Posterior vena cava (tissue), 2 donors: ENCODE measurements around the gene CLCN5. TPM values are rescaled to one million over a fixed set of nuclear protein-coding genes. Genes with fewer than 3 reads are reported as not detected.

Experiments used
- DNase-seq: peaks from one replicate; pipeline ENCODE4 v3.0.0-alpha.2; 2020; ENCODE audit warnings: low spot score
- intact Hi-C, 2 donors: fragments of 100-400 bp; cut with DNase I; formaldehyde crosslinking; loops; one replicate each; pipeline versions ENCODE4 v1.14.1 to v1.14.2; 2022 to 2023
- microRNA-seq, 2 donors: library from miRNA; unstranded; fragments of <30 nt; microRNA quantifications; one replicate each; pipeline ENCODE4 v1.2.0, GENCODE V29; 2020 to 2021; ENCODE audit warnings: borderline microRNAs expressed in 2 of 2
- total RNA-seq, 2 donors: library from RNA; stranded (reverse); fragmentation: NEBNext Ultra II Directional; extraction: Animal tissue kit (Norgen Biotek cat#: 25700); gene quantifications; one replicate each; pipeline ENCODE4 v1.2.1, GENCODE V29; 2021
- donor health status: DM: yes; HTN: yes; CAD: no.
- donor health status: DM: yes; HTN: yes; CAD: no.

Gene CLCN5
- total RNA-seq, 2 donors from 2014 or later = 7.9 to 8.4 TPM

DNA sequence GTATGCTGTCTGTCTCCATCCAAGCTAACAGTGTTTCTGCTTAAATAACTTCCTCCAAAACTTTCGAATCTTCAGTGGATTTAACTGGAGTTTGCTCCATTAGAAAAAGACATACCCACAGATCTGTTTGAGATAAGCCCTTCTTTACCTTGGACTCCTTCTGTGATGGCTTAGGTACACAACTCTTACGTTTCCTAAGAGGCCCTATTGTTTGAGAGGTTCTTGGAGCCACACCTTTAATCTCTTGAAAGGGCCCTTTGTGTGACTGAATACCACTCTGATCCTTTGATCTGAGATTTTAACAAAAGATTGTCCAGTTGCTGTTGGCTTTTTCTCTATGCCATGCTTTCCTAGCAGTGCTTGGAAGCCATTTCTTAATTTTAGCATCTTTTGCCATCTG, 185.9 kb downstream of the CLCN5 start:
- no peak for DNase-seq
- intact Hi-C loops = no loop called here

DNA sequence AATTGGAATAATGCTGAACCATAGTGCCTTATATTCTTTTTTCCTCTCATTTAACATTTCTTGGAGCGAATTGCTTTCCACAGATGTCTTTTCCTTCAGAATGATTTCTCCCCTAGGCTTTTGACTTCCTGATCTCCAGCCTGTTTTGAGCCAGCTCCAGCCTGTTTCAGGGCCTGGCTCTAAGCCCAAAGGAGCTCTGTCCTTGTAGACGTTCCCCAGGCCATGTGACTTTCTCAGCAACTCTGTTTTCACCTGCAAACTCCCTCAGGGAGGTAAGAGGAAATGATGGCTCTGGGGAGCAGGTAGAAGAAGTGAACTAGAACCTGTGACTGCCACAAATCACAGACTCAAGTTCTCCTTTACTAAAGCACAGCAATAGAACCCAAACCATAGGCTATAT, 189.3 kb downstream of the CLCN5 start:
- intact Hi-C loops = no loop called here
- no peak for DNase-seq

DNA sequence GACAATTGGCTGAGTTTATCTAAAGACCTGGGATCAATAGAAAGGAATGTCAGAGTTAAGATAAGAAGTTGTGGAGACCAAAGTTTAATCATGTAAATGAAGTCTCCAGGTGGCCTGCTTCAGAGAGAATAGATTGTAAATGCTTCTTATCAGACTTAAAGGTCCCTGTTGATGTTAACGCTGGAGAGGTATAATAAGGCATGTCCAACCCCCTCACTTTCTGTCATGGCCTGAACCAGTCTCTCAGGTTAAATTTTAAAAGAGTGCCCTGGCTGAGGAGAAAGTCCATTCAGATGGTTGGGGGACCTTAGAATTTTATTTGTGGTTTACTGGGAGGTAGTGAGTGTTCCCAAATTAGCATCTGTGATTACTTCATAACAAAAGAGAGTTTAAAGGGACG, 191.7 kb downstream of the CLCN5 start:
- intact Hi-C loops = no loop called here
- no peak for DNase-seq

DNA sequence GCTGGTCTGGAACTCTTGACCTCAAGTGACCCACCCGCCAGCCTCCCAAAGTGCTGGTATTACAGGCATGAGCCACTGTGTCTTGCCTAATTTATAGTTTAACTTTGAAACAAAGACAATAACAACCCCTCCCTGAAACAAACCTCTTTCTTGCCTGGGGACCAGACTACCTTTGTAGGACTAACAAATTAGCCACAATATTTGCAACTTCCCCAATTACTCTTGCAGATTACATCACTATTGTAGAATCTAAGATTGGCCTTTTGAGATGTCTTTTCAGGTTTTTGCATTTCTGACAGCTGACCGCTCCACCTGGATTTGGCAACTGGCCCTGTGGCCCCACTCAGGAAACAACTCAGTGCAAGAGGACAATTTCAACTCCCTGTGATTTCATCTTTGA, 193.6 kb downstream of the CLCN5 start:
- DNase-seq = no peak
- intact Hi-C loops = no loop called here

DNA sequence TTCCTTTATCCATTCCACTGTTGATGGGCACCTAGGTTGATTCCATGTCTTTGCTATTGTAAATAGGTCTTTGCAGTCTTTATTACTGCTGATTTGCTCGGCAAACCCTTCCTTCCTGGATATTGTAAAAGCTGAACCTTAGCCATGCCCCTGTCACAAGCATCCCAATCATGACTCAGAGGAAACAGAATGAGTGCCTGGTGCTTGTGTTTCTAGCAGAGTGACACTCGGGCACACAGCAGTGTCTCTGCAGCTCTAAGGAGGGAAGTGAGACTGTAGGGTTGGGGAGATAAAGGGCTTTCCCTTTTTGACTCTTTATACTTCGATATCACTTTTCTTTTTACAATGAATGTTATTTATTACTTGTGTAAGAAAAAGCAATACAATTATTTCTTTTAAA, 195.1 kb downstream of the CLCN5 start:
- intact Hi-C loops = no loop called here
- DNase-seq = no peak

DNA sequence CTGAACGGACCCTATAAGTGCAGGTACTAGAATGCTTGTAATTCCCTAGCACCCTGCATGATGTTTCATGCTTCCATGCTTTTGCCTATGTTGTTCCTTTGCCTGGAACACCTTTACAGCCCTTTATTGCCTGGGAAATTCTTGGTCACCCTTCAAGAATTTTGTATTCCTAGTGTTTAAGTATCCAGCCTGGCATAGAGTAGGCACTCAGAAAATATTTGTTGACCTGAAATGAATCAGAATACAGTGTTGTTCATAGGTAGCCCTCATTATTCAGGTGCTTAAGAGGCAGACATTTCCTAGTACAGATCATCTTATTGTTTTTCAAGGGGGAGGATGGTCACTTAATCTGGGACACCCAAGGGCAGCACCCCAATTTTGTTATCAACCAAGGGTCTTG, 203.1 kb downstream of the CLCN5 start:
- DNase-seq = no peak
- intact Hi-C loops = no loop called here

DNA sequence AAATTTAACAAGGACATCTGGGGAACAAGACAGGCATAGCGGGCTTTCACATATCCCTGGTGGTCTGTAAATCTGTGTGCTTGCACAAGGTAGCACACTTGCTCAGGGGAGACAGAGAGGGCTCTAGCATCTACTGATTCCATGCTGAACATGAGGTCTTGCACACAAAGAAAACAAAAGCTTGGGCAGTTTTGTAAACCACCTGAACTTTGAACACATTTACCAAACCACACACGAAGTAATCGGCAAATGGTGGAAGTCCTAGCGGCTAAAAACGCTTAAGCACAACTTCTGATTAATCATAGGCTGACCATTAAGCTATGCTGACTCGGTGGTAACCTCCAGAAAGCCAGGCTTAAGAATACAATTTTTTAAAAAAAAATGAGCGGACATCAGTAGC, 225.6 kb downstream of the CLCN5 start:
- DNase-seq = no peak

More for the DNA sequence above, 225.6 kb downstream of the CLCN5 start:
- intact Hi-C loops = no loop called here

Small RNA genes within 50 kb of the gene (microRNA-seq; reads per million reads assigned to microRNA genes)
- gene MIR188 (17.8 to 25.8 reads per million in 2 donors), gene MIR362 (69.4 to 105 reads per million in 2 donors), gene MIR500A (8.4 to 10.6 reads per million in 2 donors), gene MIR500B (0 to 0.65 reads per million in 2 donors), gene MIR501 (27.9 to 50.3 reads per million in 2 donors), gene MIR502 (25.1 to 54.2 reads per million in 2 donors), gene MIR532 (512 to 607 reads per million in 2 donors), gene MIR660 (208 to 263 reads per million in 2 donors)

Other genes starting within 250 kb of the CLCN5 start
- gene PAGE1, start 226.6 kb upstream of the CLCN5 start, total RNA-seq = not detected
- gene PAGE4, start 93.3 kb upstream of the CLCN5 start, total RNA-seq = not detected
- 1 to 10 TPM; 2.1 to 4.1 TPM for gene USP27X, start 43.1 kb upstream of the CLCN5 start, total RNA-seq